IPS-15b (cell line): ENCODE measurements around the gene RASIP1.
"Not testable (repeated sequence)": the region's sequence is repeated elsewhere in the genome, so short reads cannot be mapped to it uniquely, and the experiment has no call there.

Experiments used
- H3K27me3 ChIP-seq: one replicate; pipeline ENCODE4 v1.6.1; 2013; ENCODE audit warnings: low read length; ENCODE audit not compliant: control insufficient read depth, insufficient read depth
- H3K36me3 ChIP-seq: one replicate; pipeline ENCODE4 v1.6.1; 2013; ENCODE audit warnings: low read length; ENCODE audit not compliant: control insufficient read depth, insufficient read depth
- H3K4me1 ChIP-seq: one replicate; pipeline ENCODE4 v1.6.1; 2013; ENCODE audit warnings: mild to moderate bottlenecking, low read length; ENCODE audit not compliant: control insufficient read depth, insufficient read depth
- H3K4me3 ChIP-seq: one replicate; pipeline ENCODE4 v1.5.1; 2013; ENCODE audit warnings: low read depth, low read length
- H3K9ac ChIP-seq: one replicate; pipeline ENCODE4 v1.6.1; 2013; ENCODE audit warnings: low read depth, mild to moderate bottlenecking, low read length
- H3K9me3 ChIP-seq: one replicate; pipeline ENCODE4 v1.6.1; 2013; ENCODE audit warnings: mild to moderate bottlenecking, low read length; ENCODE audit not compliant: control insufficient read depth, insufficient read depth

Gene RASIP1

GRCh38 chr19:48720251-48720612, 20.2 kb downstream of the RASIP1 start:
- H3K9ac ChIP-seq, result no peak overlapping the region
- H3K9me3 ChIP-seq, result no peaks in the 10 kb centered on the region
- peak overlapping the region; percentile 84 for H3K4me3 ChIP-seq
- peaks cover 10% of the 10 kb centered on the region for H3K4me1 ChIP-seq
- H3K36me3 ChIP-seq, result no peaks in the 10 kb centered on the region
- no peaks in the 10 kb centered on the region for H3K27me3 ChIP-seq

- Histone ChIP-seq H3K27me3 (no peaks in the 10 kb centered on the region), H3K4me1 (peaks cover 12% of the 10 kb centered on the region), H3K36me3 (no peaks in the 10 kb centered on the region), H3K9me3 (no peaks in the 10 kb centered on the region), H3K4me3 (peak within 1 kb of the TSS; percentile 84), H3K9ac (no peak within 1 kb of the TSS)
Observed at GRCh38 chr19:48719263-48720171, 20.9 kb downstream of the RASIP1 start, which contains the start of gene MAMSTR. MAMSTR (minus strand) TSS chr19:48719725; CDS start chr19:48719031, 694 bp downstream.

- no peaks in the 10 kb centered on the region for H3K9me3 ChIP-seq
- peak overlapping the region; percentile 84 for H3K4me3 ChIP-seq
- no peaks in the 10 kb centered on the region for H3K36me3 ChIP-seq
- H3K4me1 ChIP-seq, result peaks cover 12% of the 10 kb centered on the region
- H3K9ac ChIP-seq, result no peak overlapping the region
- H3K27me3 ChIP-seq, result no peaks in the 10 kb centered on the region
Observed at GRCh38 chr19:48718711-48719231, 21.6 kb downstream of the RASIP1 start.

GRCh38 chr19:48718106-48718505, 22.3 kb downstream of the RASIP1 start:
- H3K27me3 ChIP-seq, H3K9me3 ChIP-seq, H3K36me3 ChIP-seq, H3K4me3 ChIP-seq, H3K9ac ChIP-seq: not testable (repeated sequence)
- H3K4me1 ChIP-seq, result peaks cover 12% of the 10 kb centered on the region

GRCh38 chr19:48716562-48717291, 23.7 kb downstream of the RASIP1 start:
- H3K9me3 ChIP-seq, result no peaks in the 10 kb centered on the region
- H3K4me3 ChIP-seq, result peak overlapping the region; percentile 41
- H3K36me3 ChIP-seq, result no peaks in the 10 kb centered on the region
- peaks cover 12% of the 10 kb centered on the region for H3K4me1 ChIP-seq
- H3K27me3 ChIP-seq, result no peaks in the 10 kb centered on the region
- no peak overlapping the region for H3K9ac ChIP-seq

GRCh38 chr19:48715681-48716171, 24.7 kb downstream of the RASIP1 start:
- Histone ChIP-seq H3K9ac (no peak overlapping the region), H3K36me3 (no peaks in the 10 kb centered on the region), H3K4me1 (peaks cover 12% of the 10 kb centered on the region), H3K9me3 (no peaks in the 10 kb centered on the region), H3K27me3 (no peaks in the 10 kb centered on the region), H3K4me3 (no peak overlapping the region)

- Histone ChIP-seq H3K27me3 (no peaks in the 10 kb centered on the region), H3K36me3 (no peaks in the 10 kb centered on the region)
Observed at GRCh38 chr19:48714759-48715675, 25.4 kb downstream of the RASIP1 start.

GRCh38 chr19:48713864-48714755, 26.3 kb downstream of the RASIP1 start:
- Histone ChIP-seq H3K4me3 (peak overlapping the region; percentile 93), H3K36me3 (no peaks in the 10 kb centered on the region), H3K9me3 (no peaks in the 10 kb centered on the region), H3K9ac (peak overlapping the region; percentile 47), H3K4me1 (peaks cover 11% of the 10 kb centered on the region), H3K27me3 (no peaks in the 10 kb centered on the region)

More at GRCh38 chr19:48714759-48715675, 25.4 kb downstream of the RASIP1 start:
- Histone ChIP-seq H3K9me3 (no peaks in the 10 kb centered on the region), H3K4me1 (peaks cover 12% of the 10 kb centered on the region), H3K4me3 (peak overlapping the region; percentile 66), H3K9ac (peak overlapping the region; percentile 47)

- H3K9ac ChIP-seq, result peak overlapping the region; percentile 47
- H3K27me3 ChIP-seq, result no peaks in the 10 kb centered on the region
- peaks cover 5% of the 10 kb centered on the region for H3K4me1 ChIP-seq
- no peaks in the 10 kb centered on the region for H3K9me3 ChIP-seq
- H3K4me3 ChIP-seq, result peak overlapping the region; percentile 93
- H3K36me3 ChIP-seq, result no peaks in the 10 kb centered on the region
Observed at GRCh38 chr19:48713041-48713863, 27.2 kb downstream of the RASIP1 start.
